ENCODE results near the gene ZNF385C. TPM values are rescaled to one million over a fixed set of nuclear protein-coding genes. Genes with fewer than 3 reads are reported as not detected.

The ZNF385C gene
- total and polyA plus RNA-seq, 2 of the 13 experiments (the other 11 are each of a cell fraction or from before 2014, with no cell fraction given) = 2.3 to 6.1 TPM

- H2AFZ ChIP-seq (ENCODE audit: low read length) = no peak overlapping the region
- in situ Hi-C loops (cut with HindIII; ENCODE audit: extremely low pct_ligation_motif_present, low pct_unique_long_range_greater_than_20kb) = no loop called here
- CTCF ChIA-PET (ENCODE audit: low intra/inter-chr PET ratio, low total read pairs) = no interaction called here
- no peak overlapping the region for H3K4me2 ChIP-seq (ENCODE audit: low read depth, low read length)
- intact Hi-C loops (cut with micrococcal nuclease; ENCODE audit: unreplicated experiment) = no loop called here
- no TSS peak for BruUV-seq (replicated peaks)
- no peak overlapping the region for H3K9ac ChIP-seq (ENCODE audit: insufficient read depth, low read depth, low read length)
- no peak for ATAC-seq
- no peak overlapping the region for H3K4me3 ChIP-seq (replicated peaks in 1 of 3; ENCODE audit: insufficient read depth in 1 of 3, low read depth in 2 of 3, low read length in 3 of 3)
- H3K36me3 ChIP-seq (replicated peaks in 1 of 2; ENCODE audit: control insufficient read depth in 1 of 2, insufficient read depth in 2 of 2, low read length in 2 of 2) = peaks cover 51 to 87% of the 10 kb centered on the region in 2 experiments
- H3K9me3 ChIP-seq (ENCODE audit: low read length) = no peaks in the 10 kb centered on the region
- no peak for DNase-seq (ENCODE audit: low spot score)
- no peaks in the 10 kb centered on the region; the same call in 1 of the 2 replicates for H4K20me1 ChIP-seq (ENCODE audit: insufficient read depth, low read length)
- H3K27me3 ChIP-seq (ENCODE audit: control insufficient read depth in 1 of 2, insufficient read depth in 2 of 2, low read length in 2 of 2) = no peaks in the 10 kb centered on the region
- peaks cover 27% of the 10 kb centered on the region for H3K4me1 ChIP-seq (ENCODE audit: insufficient read depth, low read length)
- H3K27ac ChIP-seq (ENCODE audit: extremely low read length, insufficient read depth, low read length) = no peak overlapping the region
- no peak for FAIRE-seq
- H3K79me2 ChIP-seq (ENCODE audit: insufficient read depth, low read length) = no peaks in the 10 kb centered on the region
- WGBS (ENCODE audit: low lambda C conversion rate) = 99% methylated on average over 8 of the region's 8 CpGs
- POLR2A ChIA-PET = no interaction called here
- TF ChIP-seq TAF15 (IDR thresholded peaks at IDR 0.05; ENCODE audit: low read depth, low read length, poor library complexity, severe bottlenecking) (no peak), ATF3 (CRISPR knock-in tag; IDR thresholded peaks at IDR 0.05) (no peak), IKZF4 (CRISPR knock-in tag; IDR thresholded peaks at IDR 0.05; ENCODE audit: borderline replicate concordance, low read depth, not compliant biosample characterization) (no peak), TFAP4 (IDR thresholded peaks at IDR 0.05; ENCODE audit: borderline replicate concordance, low read depth) (no peak), SP140L (CRISPR knock-in tag; IDR thresholded peaks at IDR 0.05; ENCODE audit: borderline replicate concordance) (no peak), BRD4 (CRISPR knock-in tag; IDR thresholded peaks at IDR 0.05) (no peak), ZNF780A (CRISPR knock-in tag; IDR thresholded peaks at IDR 0.05) (no peak), ZNF281 (CRISPR knock-in tag; IDR thresholded peaks at IDR 0.05; ENCODE audit: borderline replicate concordance) (no peak), TAF1 (CRISPR knock-in tag; IDR thresholded peaks at IDR 0.05) (no peak), ZNF839 (CRISPR knock-in tag; IDR thresholded peaks at IDR 0.05; ENCODE audit: borderline replicate concordance) (no peak)
- TF ChIP-seq, protein P1, sequence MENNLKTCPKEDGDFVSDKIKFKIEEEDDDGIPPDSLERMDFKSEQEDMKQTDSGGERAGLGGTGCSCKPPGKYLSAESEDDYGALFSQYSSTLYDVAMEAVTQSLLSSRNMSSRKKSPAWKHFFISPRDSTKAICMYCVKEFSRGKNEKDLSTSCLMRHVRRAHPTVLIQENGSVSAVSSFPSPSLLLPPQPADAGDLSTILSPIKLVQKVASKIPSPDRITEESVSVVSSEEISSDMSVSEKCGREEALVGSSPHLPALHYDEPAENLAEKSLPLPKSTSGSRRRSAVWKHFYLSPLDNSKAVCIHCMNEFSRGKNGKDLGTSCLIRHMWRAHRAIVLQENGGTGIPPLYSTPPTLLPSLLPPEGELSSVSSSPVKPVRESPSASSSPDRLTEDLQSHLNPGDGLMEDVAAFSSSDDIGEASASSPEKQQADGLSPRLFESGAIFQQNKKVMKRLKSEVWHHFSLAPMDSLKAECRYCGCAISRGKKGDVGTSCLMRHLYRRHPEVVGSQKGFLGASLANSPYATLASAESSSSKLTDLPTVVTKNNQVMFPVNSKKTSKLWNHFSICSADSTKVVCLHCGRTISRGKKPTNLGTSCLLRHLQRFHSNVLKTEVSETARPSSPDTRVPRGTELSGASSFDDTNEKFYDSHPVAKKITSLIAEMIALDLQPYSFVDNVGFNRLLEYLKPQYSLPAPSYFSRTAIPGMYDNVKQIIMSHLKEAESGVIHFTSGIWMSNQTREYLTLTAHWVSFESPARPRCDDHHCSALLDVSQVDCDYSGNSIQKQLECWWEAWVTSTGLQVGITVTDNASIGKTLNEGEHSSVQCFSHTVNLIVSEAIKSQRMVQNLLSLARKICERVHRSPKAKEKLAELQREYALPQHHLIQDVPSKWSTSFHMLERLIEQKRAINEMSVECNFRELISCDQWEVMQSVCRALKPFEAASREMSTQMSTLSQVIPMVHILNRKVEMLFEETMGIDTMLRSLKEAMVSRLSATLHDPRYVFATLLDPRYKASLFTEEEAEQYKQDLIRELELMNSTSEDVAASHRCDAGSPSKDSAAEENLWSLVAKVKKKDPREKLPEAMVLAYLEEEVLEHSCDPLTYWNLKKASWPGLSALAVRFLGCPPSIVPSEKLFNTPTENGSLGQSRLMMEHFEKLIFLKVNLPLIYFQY (CRISPR knock-in tag; IDR thresholded peaks at IDR 0.05; ENCODE audit: borderline replicate concordance) = no peak
- TF ChIP-seq, protein P2, sequence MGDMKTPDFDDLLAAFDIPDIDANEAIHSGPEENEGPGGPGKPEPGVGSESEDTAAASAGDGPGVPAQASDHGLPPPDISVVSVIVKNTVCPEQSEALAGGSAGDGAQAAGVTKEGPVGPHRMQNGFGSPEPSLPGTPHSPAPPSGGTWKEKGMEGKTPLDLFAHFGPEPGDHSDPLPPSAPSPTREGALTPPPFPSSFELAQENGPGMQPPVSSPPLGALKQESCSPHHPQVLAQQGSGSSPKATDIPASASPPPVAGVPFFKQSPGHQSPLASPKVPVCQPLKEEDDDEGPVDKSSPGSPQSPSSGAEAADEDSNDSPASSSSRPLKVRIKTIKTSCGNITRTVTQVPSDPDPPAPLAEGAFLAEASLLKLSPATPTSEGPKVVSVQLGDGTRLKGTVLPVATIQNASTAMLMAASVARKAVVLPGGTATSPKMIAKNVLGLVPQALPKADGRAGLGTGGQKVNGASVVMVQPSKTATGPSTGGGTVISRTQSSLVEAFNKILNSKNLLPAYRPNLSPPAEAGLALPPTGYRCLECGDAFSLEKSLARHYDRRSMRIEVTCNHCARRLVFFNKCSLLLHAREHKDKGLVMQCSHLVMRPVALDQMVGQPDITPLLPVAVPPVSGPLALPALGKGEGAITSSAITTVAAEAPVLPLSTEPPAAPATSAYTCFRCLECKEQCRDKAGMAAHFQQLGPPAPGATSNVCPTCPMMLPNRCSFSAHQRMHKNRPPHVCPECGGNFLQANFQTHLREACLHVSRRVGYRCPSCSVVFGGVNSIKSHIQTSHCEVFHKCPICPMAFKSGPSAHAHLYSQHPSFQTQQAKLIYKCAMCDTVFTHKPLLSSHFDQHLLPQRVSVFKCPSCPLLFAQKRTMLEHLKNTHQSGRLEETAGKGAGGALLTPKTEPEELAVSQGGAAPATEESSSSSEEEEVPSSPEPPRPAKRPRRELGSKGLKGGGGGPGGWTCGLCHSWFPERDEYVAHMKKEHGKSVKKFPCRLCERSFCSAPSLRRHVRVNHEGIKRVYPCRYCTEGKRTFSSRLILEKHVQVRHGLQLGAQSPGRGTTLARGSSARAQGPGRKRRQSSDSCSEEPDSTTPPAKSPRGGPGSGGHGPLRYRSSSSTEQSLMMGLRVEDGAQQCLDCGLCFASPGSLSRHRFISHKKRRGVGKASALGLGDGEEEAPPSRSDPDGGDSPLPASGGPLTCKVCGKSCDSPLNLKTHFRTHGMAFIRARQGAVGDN (CRISPR knock-in tag; IDR thresholded peaks at IDR 0.05) = no peak
Measured at GRCh38 chr17:41985919-41986318, 112.4 kb downstream of the ZNF385C start.
